Liver (tissue), 3 donors: ENCODE results near the gene KIFC1.

Experiments
- CTCF ChIP-seq: fragments of 150-350 bp; IDR thresholded peaks from 2 replicates; pipeline ENCODE4 v1.5.1; 2017; ENCODE audit warnings: improper control_type of control experiment, low read depth, low read length; ENCODE audit not compliant: missing input control
- FOXA2 ChIP-seq: IDR thresholded peaks from 2 replicates; pipeline ENCODE4 v1.6.1; 2016; ENCODE audit warnings: antibody characterized with exemption
- JUND ChIP-seq, 2 donors: IDR thresholded peaks; 2 replicates each; pipeline ENCODE4 v1.6.1; 2016; ENCODE audit warnings: antibody characterized with exemption in 2 of 2
- RAD21 ChIP-seq, 2 donors: IDR thresholded peaks; 2 replicates each; pipeline ENCODE4 v1.6.1; 2016; ENCODE audit warnings: antibody characterized with exemption in 2 of 2, mild to moderate bottlenecking in 2 of 2
- SP1 ChIP-seq: IDR thresholded peaks from 2 replicates; pipeline ENCODE4 v1.6.1; 2018; ENCODE audit warnings: antibody characterized with exemption, mild to moderate bottlenecking
- TF ChIP-seq, protein P1 (sequence below): IDR thresholded peaks from 2 replicates; pipeline ENCODE4 v1.6.1; 2016; ENCODE audit warnings: antibody characterized with exemption
- donor health status: healthy.
- donor health status: healthy.

- TF ChIP-seq CTCF (no peak), RAD21 (IDR thresholded peaks at IDR 0.05) (no peak), JUND (IDR thresholded peaks at IDR 0.05) (no peak), SP1 (no peak), FOXA2 (no peak)
- TF ChIP-seq, protein P1, sequence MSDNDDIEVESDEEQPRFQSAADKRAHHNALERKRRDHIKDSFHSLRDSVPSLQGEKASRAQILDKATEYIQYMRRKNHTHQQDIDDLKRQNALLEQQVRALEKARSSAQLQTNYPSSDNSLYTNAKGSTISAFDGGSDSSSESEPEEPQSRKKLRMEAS = no peak
These were observed 32.3 kb upstream of the KIFC1 start for GRCh38 chr6:33359331-33359730.
